NCI-H2171 treated with DMSO at 0.1 percent for 48 hours (cell line): Measurements from ENCODE around the gene C5.
"Not testable (repeated sequence)": the region's sequence is repeated elsewhere in the genome, so short reads cannot be mapped to it uniquely, and the experiment has no call there.

Experiments
- DNase-seq: peaks from one replicate; lab custom pipeline; 2025; lab: John Stamatoyannopoulos, UW

The C5 gene

DNA sequence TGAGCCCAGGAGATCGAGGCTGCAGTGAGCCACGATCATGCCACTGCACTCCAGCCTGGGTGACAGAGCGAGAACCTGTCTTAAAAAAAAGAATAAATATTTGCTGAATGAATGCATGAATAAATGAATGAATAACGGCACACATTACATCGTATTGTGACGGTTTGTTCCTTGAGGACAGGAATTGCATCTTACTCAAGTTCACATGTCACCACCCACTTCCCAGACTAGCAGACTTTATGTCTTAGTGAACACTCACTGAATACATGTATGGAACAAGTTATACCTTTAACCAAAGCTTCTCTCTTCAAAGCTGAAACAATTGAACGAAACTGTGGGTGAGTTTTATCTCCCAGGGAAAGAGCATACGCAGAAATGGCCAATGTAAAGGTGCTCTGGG, 70.3 kb downstream of the C5 start:
- no peak for DNase-seq

- DNase-seq, result no peak
These were observed 71.1 kb downstream of the C5 start for GRCh38 chr9:120978987-120979386.

GRCh38 chr9:120977321-120977720, 72.8 kb downstream of the C5 start:
- no peak for DNase-seq

DNA sequence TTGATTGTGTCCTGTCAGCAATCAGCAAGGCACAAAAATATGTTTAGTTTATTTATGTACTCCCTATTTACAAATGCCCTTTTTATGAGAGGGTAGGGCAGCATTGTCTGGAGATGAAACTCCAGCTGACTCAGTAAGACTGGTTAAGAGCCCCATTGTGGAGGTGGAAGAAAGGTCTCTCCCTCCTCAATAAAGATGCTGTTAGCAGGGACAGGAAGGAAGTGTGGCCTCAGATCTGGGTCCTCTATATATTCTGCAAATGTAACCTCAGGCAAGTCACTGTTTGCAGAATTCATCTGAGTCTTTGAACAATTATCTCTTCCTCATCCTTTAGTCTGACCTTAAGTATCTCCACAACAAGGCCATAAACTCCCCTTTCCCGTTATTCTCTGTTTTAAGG, 75.2 kb downstream of the C5 start:
- no peak for DNase-seq

- DNase-seq, result no peak
These were observed 75.9 kb downstream of the C5 start for GRCh38 chr9:120974181-120974580.

GRCh38 chr9:120971938-120972337, 78.1 kb downstream of the C5 start:
- DNase-seq, result no peak

DNA sequence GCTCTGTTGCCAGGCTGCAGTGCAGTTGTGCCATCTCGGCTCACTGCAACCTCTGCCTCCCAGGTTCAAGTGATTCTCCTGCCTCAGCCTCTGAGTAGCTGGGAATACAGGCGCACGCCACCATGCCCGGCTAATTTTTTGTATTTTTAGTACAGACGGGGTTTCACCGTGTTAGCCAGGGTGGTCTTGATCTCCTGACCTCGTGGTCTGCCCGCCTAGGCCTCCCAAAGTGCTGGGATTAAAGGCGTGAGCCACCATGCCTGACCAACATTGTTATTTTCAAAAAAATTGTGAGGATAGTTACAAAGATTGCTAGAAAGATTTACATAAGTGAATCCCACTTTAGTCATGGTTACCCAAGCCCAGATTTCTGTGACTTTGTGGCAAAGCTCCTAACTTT, 78.6 kb downstream of the C5 start:
- not testable (repeated sequence) for DNase-seq

GRCh38 chr9:120970244-120970643, 79.8 kb downstream of the C5 start:
- DNase-seq, result no peak

GRCh38 chr9:120966013-120966369, 84.1 kb downstream of the C5 start:
- no peak for DNase-seq

GRCh38 chr9:120965344-120966012, 84.6 kb downstream of the C5 start:
- peak; percentile 6 for DNase-seq

- no peak for DNase-seq
These were observed 88.1 kb downstream of the C5 start for GRCh38 chr9:120961936-120962335.

- no peak for DNase-seq
These were observed 90.1 kb downstream of the C5 start for GRCh38 chr9:120960001-120960400.

GRCh38 chr9:120956862-120957261, 93.2 kb downstream of the C5 start:
- no peak for DNase-seq

GRCh38 chr9:120951960-120952618, 98.0 kb downstream of the C5 start:
- no peak for DNase-seq

DNA sequence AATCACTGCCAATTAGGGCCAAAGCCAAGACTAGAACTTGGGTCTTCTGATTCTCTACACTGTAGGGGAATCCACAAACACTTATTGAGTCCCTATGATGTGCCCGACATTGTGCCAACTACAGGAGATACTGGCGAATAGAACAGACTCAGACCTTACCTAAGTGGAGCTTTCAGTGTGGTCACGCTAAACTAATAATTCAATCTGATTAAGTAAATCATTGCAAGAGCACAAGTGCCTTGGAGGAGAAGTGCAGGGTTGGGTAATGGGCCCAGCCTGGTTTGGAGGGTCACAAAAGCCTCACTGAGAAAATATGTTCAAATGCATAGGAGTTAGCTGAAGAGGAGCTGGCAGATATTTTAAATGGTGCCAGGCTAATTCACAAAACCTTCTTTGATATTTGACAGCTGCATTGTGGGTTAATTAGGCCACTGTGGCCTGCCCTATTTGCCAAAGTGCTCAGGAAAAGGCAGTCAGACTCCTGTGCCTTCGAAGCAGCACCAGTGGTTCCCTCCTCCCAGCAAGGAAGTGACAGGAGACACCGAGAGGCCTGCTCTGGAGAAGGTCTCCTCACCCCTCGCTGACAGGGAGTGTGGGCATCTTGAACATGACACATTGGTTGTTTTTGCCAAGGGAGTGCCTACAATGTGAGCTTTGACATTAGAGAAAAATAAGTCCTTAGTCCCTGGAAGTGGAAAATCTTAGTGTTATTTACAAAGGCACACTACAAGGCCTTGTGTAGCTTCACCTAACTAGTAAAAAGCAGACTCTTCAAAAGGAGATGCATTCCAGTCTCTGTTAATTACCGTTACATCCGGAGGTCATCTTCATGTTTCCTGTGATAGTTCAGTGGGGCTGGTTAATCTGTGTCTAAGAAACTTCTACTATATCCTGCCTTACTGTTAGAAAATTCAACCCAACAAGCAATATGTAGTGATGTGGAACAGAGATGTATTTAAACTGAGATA, 99.4 kb downstream of the C5 start:
- no peak for DNase-seq

DNA sequence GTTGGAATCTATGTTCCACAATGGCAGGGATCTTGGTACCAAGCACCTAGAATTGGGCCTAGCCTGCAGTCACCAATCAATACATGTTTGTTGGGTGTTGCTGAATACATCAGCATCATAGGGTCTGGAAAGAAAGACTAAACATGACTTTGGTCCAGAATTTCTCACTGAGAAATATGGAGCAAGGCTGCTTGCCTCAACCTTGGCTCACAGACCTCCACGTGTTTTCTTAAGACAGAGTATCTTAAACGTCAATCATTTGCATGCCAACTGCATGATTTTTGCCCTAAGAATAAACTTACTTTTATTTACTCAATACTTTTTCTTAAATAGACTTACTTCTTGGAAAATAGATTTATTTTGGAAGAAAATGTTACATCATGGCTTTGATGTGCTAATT, 100.8 kb downstream of the C5 start:
- DNase-seq, result no peak

DNA sequence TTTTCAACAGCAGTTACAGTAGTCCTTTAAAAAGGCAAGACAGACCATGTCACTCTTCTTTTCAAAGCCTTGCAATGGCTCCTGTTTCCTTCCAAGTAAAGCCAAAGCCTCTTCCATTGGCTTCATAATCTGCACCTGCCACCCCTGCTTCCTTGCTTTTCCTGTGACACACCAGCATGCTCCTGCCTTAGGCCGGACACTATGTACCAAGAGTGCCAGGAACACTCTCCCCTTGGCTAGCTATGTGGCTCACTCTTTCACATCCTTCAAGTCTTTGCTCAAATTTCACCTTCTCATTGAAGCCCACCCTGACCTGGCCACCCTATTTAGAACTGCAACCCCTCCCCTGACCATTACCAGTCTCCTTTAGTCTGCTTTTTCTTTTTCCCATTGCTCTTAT, 101.3 kb downstream of the C5 start:
- no peak for DNase-seq

GRCh38 chr9:120947222-120947621, 102.9 kb downstream of the C5 start:
- no peak for DNase-seq

DNA sequence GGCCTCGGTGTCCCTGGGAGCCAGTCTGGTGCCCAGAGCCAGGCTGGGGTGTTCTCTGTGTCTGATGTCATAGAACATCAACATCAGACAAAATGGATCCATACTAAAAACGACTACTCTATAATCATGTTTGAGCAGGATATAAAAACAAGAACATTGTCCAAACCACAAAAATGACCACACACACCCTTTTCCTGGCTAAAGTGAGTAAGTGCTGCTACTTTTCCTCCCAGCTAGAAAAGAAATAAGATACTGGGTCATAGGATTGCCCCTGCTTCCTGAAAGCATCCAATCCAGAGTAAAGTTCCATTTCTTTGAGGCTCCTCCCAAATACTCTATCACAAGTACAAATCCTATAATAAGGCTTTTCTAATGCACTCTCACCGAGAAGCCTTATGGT, 103.8 kb downstream of the C5 start:
- no peak for DNase-seq

DNA sequence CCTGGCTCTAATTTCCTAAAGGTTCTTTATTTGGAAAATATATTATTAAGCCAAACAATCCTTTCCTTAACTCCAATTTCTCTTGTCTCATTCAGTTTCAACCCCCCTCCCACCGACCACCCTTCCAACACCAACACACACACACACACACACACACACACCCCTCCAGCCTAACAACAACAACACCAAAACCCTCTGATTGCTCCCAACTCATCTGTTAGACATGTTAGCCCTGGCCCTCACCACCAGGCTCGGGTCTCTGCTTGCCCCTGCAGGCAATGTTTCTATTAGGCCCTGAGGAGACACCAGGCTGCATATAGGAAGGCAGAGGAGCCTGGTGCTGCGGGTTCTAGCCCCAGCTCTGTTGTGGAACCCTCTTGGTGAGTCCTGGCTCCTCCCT, 105.1 kb downstream of the C5 start:
- DNase-seq, result no peak

- DNase-seq, result peak; percentile 76
These were observed 105.6 kb downstream of the C5 start for GRCh38 chr9:120944434-120944843.

GRCh38 chr9:120942186-120943001, 107.7 kb downstream of the C5 start:
- DNase-seq, result no peak
